Cerebellar cortex (tissue), 1 donor: ENCODE measurements around the gene GPR155.
A peak's percentile ranks its signal among the peaks of the same experiment; 100 is the strongest.
"Not testable (repeated sequence)": the region's sequence is repeated elsewhere in the genome, so short reads cannot be mapped to it uniquely, and the experiment has no call there.

Experiments used
- DNase-seq: peaks from one replicate; pipeline ENCODE4 v3.0.0-alpha.2; 2015; ENCODE audit warnings: low spot score

Gene GPR155

DNA sequence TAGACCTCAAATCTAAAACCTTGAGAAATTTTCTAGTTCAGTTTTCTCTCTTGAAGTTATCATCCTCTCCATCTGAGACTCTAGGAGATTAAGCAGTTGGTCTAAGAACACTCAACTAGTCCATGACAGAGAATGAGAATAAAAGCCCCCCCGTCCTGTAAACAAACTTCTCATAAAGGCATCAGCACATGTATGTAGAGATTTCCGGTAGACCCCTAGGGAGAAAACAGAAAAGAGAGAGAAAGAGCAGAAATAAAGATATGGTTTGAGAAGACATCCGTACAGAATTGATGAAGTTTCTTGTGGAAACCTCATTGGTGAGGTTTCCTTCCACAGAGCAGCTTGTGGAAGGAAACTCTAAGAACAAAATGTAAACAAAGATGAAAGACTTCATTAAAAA, 3.2 kb upstream of the GPR155 start:
- DNase-seq, result no peak

DNA sequence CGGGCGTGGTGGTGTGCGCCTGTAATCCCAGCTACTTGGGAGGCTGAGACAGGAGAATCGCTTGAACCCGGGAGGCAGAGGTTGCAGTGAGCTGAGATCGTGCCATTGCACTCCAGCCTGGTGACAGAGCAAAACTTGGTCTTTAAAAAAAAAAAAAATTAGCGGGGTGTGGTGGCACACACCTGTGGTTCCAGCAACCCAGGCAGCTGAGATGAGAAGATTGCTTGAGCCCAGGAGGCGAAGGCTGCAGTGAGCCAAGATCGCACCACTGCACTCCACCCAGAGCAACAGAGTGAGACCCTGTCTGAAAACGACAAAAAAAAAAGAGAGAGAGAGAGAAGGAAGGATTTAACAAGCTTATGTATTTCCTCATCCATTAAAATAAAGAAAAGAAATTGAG, 2.7 kb upstream of the GPR155 start:
- not testable (repeated sequence) for DNase-seq

DNA sequence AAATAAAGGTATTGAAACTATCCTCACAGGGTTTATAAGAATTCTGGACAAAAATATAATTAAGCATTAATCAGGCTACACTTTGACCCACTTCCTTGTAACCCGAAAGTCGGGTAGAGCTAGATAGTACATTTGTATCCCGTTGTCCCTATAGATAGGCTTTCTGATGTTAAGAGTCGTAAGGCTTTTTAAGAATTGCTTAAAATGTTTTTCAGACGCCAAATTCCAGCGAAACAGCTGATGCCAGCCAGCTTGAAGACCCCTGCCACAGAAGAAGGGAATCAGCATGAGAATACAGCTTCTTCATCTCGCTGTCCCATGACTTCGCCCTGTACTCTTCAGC, 962 bp upstream of the GPR155 start:
- no peak for DNase-seq

DNA sequence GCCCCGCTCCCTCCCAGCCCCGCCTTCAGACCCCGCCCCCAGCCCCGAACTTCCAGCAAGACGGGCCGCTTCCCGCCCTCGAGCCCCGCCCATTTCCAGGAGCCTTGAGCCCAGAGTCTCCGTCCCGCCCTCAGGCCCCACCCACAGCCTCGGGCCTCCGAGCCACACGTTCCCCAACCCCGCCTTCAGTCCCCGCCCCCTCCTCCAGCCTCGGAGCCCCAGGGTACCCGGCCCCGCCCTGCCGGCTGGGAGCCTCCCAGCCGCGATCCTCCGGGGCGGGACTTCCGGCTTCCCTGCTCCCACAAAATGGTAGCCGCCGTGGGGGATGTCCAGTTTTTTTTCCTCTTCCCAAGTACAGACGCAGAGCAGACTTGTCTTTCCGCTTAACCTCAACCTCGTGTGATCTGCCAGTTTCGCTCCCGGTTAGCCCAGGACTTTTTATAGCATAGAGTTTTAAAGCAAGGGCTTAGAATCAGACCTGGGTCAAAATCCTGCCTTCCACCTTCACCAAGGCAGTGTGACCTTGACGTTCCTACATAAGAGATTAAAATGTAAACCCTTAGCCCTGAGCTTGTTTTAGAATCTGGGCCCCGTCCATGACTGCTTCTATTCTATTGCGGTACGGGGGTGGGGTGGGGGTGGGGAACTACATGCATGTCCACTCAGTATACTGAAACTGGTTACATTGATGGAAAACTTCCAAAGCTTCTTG, 435 bp upstream of the GPR155 start:
- peak; percentile 99 for DNase-seq

DNA sequence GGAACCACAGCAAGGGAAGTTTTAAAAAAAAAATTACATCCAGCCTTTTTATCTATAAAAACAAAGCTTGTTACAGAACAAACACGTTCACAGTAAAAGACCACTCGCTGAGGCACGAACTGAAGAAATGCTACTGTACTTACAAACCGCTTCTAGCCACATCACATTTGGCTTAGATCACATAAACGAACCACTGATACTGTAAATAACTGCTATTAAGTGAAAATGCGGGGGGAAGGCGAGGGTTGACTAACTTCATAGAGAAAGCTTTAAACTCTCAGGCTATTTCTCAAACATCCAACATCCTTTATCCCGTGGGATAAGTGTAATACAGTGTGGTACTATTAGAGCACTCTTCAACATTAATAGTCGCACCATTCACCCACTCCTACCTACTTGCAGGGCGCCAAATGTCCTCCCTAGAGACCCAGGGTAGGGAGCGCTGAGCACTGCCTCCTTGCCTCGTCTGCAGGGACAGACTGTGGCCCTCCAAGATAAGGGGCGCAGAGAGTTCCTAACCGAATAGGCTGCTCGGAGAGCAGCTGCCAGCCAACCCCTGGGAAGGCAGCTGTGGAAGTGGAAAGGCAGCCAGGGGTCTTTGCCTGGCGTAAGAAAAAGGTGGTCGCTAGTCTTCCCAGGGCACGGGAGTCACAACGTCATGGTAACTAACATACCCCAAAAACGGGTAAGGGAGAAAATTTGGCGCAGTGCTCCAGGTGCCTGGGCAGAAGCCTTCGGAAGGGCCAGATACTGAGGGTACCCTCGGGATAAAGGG, 854 bp downstream of the GPR155 start:
- DNase-seq, result peak; percentile 41

DNA sequence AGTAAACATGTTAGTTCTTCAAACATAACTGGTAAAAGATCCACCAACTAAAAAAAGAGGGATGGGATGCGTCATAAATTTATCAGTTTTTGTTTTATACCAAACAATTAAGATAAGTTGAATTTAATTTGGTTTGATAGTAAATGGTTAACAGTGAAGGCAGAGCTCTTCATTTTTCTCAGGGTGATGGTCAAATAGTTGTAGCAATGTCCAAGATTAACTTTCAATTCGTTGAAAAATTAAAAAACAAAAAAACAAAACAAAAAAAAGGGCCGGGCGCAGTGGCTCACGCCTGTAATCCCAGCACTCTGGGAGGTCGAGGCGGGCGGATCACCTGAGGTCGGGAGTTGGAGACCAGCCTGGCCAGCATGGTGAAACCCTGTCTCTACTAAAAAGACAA, 1.8 kb downstream of the GPR155 start:
- DNase-seq, result not testable (repeated sequence)

DNA sequence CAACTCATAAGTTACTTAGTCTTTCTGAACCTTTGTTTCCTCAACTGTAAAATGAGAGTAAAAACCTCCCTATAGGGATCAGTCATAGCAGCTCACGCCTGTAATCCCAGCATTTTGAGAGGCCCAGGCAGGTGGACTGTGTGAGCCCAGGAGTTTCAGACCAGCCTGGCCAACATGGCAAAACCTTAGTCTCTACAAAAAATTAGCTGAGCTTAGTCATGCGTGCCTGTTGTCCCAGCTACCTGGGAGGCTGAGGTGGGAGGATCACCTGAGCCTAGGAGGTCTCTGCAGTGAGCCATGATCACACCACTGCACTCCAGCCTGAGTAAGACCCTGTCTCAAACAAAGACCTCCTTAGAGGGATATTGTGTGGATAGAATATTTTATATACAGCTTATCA, 2.3 kb downstream of the GPR155 start:
- DNase-seq, result no peak

DNA sequence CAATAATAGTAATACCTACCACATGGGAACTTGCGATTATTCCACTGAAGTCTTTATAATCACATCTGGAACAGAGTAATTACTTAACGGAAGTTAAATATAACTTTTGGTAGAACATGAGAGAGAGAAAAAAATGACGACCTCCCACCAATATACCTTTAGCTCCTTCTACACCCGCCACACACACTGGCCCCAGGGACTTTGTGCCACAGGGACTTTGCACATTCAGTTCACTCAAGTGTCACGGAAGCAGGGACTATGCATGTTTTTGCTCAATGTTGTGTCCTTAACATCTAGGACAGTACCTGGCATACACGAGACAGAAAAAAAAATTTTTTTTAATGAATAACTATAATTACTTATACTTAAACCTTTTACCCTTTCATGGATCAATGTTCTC, 4.0 kb downstream of the GPR155 start:
- no peak for DNase-seq

DNA sequence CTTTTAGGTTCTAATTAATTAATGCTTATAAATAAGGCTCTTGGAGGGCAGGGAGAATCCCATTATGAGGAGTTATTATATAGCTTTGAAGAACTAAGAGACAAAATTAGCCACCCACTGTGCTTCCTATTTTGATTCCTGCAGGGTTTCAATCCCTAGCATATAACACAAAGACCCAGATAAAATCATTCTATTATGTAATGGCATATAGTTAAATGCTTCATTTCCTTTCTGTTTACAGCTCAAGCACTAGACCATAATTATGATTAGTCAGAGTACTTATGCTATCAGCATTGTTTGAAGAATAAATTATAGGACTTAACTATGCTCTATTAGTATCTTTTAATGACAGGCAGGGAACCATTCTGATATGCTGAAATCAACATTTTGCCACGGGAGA, 9.1 kb downstream of the GPR155 start:
- no peak for DNase-seq

DNA sequence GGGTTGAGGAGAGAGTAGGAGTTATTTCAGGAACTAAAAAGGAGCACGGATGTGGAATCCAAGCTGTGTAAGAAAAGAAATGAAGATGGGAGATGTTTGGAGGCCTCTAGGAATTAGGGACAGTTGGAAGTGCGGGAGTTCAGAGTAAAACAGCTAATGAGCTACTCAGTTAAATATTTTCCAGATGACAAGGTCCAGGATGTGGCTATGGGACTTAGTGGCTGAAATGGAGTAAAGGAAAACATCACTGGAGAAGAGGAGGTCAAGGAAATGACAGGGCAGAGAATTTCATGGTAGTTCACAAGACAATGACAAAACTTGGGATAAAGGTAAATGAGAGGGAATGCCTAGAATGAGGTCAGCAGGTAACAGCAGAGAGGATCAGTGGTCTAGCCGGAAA, 13.0 kb downstream of the GPR155 start:
- DNase-seq, result no peak

DNA sequence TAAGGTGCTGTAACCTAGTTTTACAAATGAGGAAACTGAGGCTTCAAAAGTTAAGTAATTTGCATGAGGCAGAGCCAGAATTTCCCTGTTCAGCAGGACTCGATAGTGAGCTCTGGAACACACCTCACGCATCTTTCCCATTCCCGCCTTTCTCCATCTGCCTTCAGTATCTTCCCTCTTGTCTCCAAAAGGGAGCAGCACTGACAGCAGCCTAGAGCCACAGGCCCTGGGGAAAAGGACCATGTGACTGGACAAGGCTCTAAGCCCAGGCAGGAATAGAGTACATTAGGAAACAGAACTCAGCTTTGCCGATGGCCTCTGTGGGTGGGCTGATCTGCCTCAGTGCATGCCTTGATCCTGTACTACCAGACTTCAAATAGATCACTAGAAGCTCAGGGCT, 21.5 kb downstream of the GPR155 start:
- peak; percentile 25 for DNase-seq

DNA sequence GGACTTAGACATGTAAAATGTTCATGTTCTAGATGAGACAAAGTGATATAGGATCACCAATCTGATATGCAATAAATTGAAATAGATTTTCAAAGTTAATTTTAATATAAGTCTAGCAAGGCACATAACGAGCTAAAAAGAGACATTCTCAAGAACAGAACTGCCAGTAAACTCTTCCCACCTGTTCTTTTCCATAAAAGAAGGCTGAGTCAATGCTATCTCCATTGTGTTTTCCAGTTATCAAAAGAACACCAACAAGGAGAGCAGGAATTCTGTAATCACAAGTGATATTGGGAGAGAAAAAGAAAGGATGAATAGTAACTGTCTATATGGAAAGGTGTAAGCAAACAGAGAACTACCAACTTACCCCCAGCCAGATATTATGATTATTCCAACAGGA, 25.6 kb downstream of the GPR155 start:
- DNase-seq, result no peak

DNA sequence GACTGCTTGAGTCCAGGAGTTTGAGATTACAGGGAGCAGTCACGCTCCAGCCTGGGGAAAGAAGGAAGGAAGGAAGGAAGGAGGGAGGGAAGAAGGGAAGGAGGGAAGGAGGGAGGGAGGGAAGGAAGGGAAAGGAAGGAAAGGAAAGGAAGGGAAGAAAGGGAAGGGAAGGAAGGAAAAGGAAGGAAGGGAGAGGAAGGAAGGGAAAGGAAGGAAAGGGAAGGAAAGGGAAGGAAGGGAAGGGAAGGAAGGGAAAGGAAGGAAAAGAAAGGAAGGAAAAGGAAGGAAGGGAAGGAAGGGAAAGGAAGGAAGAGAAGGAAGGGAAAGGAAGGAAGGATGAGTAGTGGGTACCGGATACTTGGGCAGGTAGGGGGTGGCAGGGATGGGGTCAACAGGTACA, 32.3 kb downstream of the GPR155 start:
- no peak for DNase-seq

DNA sequence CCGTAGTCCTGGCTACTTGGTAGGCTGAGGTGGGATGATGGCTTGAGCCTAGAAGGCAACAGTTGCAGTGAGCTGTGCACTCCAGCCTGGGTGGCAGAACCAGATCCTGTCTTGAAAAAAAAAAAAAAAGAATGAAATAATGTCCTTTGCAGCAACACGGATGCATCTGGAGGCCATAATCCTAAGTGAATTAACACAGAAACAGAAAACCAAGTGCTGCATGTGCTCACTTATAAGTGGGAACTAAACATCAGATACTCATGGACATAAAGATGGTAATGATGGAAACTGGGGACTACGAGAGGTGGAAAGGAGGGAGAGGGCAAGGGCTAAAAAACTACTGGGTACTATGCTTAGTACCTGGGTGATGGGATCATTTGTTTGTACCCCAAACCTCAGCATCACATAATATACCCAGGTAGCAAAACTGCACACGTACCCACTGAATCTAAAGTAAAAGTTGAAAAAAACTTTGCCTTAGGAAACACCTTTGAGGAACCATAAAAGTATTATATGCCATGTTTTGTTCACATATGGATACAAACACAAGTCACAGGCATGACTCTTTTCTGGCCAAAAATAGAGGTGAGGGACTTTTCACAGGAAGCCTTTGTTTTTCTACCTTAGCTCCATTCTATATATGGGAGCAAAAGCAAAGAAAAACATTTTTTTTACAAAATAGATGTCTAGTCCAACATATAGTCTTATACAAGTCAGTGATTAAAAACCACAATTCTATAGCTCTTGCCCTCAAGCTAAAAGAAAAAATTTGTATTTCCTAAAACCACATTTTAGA, 36.6 kb downstream of the GPR155 start:
- DNase-seq, result no peak

DNA sequence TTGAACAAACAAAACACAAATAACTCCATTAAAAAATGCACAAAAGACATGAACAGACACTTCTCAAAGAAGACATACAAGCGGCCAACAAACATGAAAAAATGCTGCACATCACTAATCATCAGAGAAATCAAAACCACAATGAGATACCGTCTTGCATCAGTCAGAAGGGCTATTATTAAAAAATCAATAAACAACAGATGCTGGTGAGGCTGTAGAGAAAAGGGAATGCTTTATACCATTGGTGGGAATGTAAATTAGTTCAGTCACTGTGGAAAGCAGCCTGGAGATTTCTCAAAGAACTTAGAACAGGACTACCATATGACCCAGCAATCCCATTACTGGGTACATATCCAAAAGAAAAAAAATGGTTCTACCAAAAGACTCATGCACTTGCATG, 37.8 kb downstream of the GPR155 start:
- no peak for DNase-seq

DNA sequence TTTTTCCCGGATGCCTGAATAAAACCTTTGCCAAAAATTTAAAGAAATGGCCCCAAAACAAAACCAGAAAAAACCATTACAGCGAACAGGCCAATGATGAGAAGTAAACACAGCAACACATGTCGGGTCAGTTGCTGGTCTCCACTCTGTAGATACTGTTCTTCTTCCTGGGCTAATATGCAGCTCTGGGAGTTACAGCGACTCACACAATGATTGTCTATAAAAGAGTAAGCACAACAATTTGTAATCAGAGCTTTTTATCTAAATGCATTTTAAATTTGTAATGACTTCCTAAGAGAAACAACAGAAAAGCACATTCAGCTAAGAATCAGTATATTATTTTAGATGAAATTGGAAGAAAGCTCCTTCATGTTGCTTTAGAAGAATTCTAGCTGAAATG, 40.3 kb downstream of the GPR155 start:
- DNase-seq, result no peak

DNA sequence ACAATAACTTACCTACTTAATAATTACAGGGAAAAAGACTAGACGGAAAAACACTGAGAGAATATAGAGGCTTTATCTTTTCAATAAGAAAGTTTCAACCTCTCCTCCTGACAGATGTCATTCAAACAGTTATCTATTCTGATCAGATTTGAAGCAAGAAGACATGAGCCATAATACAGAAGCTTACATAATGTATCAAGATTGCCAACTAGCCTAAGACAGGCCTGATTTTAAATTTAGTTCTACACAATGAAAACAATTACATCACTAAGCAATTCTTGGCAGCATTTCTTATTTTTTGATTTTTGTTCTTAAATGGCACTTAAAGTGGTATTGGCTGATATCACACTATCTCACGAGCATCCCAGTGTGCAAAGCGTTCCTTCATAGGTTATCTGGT, 41.6 kb downstream of the GPR155 start:
- DNase-seq, result no peak

DNA sequence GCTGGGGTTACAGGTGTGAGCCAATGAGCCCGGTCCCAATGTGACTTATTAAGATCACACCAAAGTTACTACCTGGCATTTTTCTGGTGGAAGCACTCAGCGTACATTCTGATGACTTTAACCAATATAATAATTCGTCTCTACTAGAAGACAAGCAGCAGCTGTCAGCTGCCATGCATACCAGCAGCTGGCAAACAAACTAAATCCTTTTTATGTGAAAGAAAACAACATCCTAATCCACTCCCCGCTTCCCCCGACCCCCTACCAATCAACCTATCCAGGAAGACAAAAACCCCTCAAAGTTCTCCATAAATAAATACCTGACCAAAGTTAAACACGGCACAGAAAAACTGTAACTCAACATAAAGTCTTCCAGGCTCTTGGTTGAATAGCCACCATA, 42.1 kb downstream of the GPR155 start:
- no peak for DNase-seq

DNA sequence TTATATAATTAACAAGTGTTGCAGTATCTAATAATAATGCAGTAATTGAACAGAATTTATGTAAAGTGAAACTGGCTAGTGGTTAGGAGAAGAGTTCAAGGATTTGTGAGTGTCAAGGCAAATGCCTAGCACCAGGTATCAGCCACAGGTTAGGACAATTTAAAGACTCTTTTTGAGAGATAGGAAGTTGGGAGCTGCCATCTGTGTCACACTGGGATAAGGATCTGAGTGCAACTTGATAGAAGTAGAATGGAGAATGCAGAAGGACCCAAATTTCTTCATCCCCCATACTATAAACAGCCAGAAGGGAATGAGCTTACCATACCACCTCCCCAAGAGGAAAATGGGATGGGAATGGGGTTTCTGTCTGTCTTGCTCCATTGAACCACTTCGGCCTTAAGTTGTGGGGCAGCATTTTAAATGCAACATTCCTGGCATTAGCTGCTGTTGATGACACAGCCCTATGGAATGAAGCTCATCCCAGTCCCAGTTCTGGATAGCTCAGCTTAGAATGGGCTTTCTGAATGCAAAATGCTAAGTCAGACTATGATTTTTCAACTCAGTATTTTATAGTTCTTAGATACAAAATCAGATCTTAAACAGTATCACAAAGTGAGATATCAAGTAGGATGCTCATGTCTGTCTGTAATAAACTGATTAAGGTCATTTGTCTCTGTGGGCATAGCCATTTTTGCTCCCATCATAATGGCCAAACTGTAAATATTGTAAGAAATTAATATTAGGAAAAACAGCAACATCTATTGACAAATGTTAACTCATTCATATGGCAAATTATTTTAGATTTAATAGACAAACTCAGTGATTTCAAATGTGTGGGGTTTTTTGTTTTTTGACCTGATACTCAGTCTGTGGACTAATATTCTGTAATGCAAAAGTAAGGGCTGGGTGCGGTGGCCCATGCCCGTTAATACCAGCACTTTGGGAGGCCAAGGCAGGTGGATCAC, 44.0 kb downstream of the GPR155 start:
- DNase-seq, result no peak

DNA sequence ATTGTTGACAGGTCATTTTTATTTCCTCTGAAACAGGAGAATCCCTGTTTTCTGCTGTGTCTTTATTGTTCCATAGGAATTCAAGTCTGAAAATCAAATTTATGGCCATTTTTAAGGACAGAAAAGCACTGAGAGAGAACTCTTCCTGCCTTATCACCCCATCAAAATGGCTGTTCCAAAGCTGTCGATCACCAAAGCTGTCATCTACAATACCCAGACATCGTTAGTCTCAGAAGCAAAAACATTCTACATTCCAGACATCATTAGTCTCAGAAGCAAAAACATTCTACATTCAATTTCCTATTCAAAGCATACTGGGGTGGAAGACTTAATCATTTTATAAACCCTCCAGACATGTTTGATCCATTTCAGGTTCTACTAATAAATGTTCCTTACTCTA, 46.9 kb downstream of the GPR155 start:
- no peak for DNase-seq

DNA sequence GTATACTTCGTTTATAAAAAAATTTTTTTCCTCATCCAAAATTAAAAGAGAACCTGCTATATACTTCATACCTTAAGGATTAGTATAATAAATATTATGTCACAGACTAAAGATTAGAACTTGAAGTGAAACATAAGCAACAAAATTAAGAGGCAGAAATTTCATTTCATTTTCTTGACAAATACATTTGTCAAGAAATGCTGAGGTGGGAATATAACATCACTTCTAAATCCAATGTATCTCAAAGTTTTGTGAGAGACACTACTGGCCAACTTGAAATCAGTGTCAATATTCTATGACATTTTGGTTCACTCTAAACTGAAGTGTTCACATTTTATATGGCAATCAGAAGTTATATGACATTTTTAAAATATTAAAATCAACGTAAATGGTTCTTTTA, 47.5 kb downstream of the GPR155 start:
- DNase-seq, result no peak
